Measurements from ENCODE around the gene ZNFX1.

DNA sequence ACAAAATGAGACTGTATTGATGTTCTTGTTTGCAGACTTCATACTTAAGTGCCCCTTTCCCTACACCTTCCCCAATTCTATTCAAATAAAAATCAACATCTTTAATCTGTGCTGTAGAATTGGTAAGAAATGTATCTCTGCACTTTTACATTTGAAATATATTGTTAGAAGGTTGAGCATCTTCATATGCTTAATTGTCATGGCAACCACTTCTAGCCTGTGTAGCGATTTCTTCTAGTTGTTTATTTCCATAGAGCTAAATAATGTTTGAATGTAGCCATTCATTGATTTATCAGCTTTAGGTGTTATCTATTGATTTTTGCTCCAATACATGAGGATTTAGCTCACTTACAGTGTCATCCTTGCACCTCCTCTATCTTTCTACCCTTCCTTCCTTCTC is 37.7 kb upstream of the ZNFX1 start:
- TF ChIP-seq EZH2 (IDR thresholded peaks at IDR 0.05; ENCODE audit: borderline replicate concordance, insufficient read depth, low read depth, low read length, poor library complexity, severe bottlenecking): no peak
- TF ChIP-seq, protein P1, sequence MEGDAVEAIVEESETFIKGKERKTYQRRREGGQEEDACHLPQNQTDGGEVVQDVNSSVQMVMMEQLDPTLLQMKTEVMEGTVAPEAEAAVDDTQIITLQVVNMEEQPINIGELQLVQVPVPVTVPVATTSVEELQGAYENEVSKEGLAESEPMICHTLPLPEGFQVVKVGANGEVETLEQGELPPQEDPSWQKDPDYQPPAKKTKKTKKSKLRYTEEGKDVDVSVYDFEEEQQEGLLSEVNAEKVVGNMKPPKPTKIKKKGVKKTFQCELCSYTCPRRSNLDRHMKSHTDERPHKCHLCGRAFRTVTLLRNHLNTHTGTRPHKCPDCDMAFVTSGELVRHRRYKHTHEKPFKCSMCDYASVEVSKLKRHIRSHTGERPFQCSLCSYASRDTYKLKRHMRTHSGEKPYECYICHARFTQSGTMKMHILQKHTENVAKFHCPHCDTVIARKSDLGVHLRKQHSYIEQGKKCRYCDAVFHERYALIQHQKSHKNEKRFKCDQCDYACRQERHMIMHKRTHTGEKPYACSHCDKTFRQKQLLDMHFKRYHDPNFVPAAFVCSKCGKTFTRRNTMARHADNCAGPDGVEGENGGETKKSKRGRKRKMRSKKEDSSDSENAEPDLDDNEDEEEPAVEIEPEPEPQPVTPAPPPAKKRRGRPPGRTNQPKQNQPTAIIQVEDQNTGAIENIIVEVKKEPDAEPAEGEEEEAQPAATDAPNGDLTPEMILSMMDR (IDR thresholded peaks at IDR 0.05): no peak

All from B cell (primary cell).